GM20000 (cell line): ENCODE measurements around the gene IL36G.

Source experiments
- DNase-seq: peaks from one replicate; pipeline ENCODE4 v3.0.0; 2012; ENCODE audit warnings: low spot score
- TF ChIP-seq, protein P1 (sequence below): IDR thresholded peaks from 2 replicates; pipeline ENCODE4 v1.5.1; 2012; ENCODE audit warnings: mild to moderate bottlenecking, control low read depth; ENCODE audit errors: extremely low read depth, missing control alignments

IL36G gene

DNA sequence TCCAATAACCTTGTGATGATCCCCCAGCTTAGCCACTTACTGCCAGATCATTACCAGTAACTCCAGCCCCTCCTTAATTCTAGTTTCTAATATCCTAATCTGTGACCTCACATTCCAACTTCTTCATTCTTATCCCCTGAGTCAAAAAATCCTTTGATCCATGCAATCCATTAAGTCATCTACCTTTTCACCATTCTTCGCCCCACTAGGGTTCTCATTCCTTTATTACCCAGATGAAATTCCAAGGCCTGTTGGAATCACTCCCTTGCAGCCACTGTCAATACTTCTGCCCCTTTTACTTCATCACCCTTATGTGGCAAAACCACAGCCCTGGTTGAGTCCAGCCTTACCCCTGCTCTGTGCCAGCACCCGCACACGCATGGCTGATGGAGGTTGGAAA lies 20.3 kb upstream of the IL36G start:
- TF ChIP-seq, protein P1, sequence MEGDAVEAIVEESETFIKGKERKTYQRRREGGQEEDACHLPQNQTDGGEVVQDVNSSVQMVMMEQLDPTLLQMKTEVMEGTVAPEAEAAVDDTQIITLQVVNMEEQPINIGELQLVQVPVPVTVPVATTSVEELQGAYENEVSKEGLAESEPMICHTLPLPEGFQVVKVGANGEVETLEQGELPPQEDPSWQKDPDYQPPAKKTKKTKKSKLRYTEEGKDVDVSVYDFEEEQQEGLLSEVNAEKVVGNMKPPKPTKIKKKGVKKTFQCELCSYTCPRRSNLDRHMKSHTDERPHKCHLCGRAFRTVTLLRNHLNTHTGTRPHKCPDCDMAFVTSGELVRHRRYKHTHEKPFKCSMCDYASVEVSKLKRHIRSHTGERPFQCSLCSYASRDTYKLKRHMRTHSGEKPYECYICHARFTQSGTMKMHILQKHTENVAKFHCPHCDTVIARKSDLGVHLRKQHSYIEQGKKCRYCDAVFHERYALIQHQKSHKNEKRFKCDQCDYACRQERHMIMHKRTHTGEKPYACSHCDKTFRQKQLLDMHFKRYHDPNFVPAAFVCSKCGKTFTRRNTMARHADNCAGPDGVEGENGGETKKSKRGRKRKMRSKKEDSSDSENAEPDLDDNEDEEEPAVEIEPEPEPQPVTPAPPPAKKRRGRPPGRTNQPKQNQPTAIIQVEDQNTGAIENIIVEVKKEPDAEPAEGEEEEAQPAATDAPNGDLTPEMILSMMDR = no peak
- DNase-seq = no peak

DNA sequence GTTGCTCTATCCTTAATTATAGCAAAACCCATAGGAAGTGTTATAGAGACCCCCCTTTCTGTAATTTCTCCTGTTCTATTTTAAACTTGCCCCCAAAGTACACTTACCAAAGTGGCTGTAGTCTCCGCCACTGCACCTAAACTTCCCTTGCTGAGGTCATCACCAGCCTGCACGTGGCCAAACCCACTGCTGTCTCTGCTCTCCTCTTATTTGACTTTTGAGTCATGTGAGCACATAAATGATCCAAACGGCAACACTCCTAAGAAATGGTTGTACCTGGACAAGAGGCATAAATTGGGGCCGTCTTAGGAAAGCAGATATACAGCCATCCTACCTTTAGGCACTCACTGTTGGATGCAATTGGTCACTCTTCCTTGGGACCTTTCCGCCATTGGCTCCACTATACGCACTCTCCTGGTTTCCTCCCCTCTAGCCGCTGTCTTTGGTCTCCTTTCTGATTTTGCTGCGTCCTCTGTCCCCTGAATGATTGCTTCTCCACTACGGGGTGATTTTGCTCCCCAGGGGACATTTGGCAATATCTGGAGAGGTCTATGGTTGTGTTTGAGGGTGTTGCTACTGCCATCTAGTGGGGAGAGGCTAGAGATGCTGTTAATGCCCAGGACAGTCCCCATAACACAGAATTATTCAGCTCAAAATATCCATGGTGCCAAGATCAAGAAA lies 19.2 kb upstream of the IL36G start:
- TF ChIP-seq, protein P1 = peak; percentile 77
- DNase-seq = peak; percentile 67

DNA sequence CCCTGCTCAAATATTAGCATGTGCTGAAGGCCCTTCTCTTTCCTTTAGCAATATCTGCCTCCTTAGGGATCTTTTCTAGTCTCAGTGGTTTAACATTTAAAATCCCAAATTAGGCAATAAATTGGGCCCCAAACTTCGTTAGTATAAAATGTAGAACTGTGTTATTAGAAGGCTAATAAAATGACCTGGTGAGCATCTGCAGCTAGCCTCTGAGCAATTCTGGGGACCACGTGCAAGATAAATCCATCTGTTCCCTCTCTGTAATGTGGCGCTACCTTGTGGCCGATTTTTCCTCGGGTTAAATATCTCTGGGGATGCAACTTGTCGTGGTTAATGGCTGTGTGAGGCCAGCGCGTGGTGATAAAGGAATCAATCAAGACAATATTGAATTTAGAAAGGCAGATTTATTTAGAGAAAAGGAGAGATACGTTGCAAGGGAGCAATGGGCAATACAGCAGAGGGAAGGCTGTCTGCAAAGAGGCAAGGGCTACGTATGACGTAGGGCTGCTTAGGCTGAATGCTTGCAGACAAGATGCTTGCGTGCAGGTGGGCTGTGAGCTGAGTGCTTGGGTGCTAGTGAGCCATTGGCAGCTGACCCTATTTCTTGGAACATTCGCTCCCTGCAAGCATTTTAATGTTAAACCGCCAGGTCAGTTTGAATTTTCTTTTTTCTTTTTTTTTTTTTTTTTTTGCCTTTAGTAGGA lies 18.5 kb upstream of the IL36G start:
- no peak for DNase-seq

DNA sequence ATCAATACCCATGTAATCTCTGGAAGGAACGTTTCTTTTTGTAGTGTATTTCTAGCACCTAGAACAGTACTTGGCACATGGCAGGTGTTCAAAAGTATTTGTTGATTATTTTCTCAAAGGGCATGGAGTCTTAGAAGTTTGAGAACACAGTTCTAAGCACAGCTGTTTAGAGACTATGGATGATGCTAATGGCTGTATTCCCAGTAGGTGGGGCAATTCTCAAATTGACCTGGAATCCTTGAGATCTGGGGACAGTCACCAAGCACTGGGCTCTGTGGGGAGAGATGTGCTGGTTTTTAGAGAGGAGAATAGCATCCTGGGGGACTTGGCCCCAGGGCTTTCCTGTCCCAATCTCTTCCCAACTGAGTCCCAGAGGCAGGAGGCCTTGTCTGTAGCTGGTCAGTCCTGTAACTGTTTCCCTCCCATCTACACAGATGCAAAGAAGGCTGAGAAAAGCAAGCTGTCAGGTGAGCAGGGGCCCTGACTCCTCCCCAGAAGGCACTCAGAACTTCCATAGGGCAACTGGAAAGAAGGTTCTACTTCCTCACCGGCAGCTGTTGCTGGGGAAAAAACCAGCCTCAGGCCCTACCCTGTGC lies 17.5 kb upstream of the IL36G start:
- TF ChIP-seq, protein P1 = no peak
- DNase-seq = no peak

More for the DNA sequence above, 18.5 kb upstream of the IL36G start:
- TF ChIP-seq, protein P1 = no peak

GRCh38 chr2:112962308-112963175 lies 15.3 kb upstream of the IL36G start:
- no peak for DNase-seq
- TF ChIP-seq, protein P1 = no peak

GRCh38 chr2:112967023-112967422 lies 10.8 kb upstream of the IL36G start:
- DNase-seq = no peak
- TF ChIP-seq, protein P1 = no peak
